CD4-positive, CD25-positive, alpha-beta regulatory T cell (primary cell): ENCODE data around the gene IFI6. TPM values are rescaled to one million over a fixed set of nuclear protein-coding genes. Genes with fewer than 3 reads are reported as not detected.

Experiments
- ATAC-seq, 2 donors: fragments of 150-1000 bp; cut with Tn5 transposase; one replicate each; pipeline ENCODE4 v1.10.0; 2021; ENCODE audit warnings: low read depth in 2 of 2, moderate number of reproducible peaks in 2 of 2, moderate library complexity in 1 of 2
- DNase-seq, 3 donors: peaks; one replicate each; pipeline versions ENCODE4 v3.0.0 to v3.0.0-alpha.2; 2012 to 2022; ENCODE audit warnings: mixed read lengths in 1 of 3
- H3K27ac ChIP-seq: one replicate; pipeline ENCODE4 v1.7.0; 2013; ENCODE audit warnings: mild to moderate bottlenecking, low read length; ENCODE audit not compliant: insufficient read depth, poor library complexity, severe bottlenecking
- H3K27me3 ChIP-seq: one replicate; pipeline ENCODE4 v1.7.0; 2013; ENCODE audit warnings: low read length; ENCODE audit not compliant: control insufficient read depth, insufficient read depth
- H3K36me3 ChIP-seq: one replicate; pipeline ENCODE4 v1.7.0; 2013; ENCODE audit warnings: mild to moderate bottlenecking, low read length, moderate library complexity; ENCODE audit not compliant: control insufficient read depth, insufficient read depth
- H3K4me1 ChIP-seq: 2 replicates; pipeline ENCODE4 v1.7.0; 2013; ENCODE audit warnings: mild to moderate bottlenecking, low read length; ENCODE audit not compliant: insufficient read depth, control insufficient read depth, poor library complexity, severe bottlenecking
- H3K4me3 ChIP-seq: one replicate; pipeline ENCODE4 v1.7.0; 2013; ENCODE audit warnings: low read depth, mild to moderate bottlenecking, low read length, moderate library complexity
- H3K9me3 ChIP-seq, 2 experiments: 1 replicate in 1 of 2; 2 replicates in 1 of 2; pipeline ENCODE4 v1.7.0; 2013; ENCODE audit warnings: low read length in 2 of 2, mild to moderate bottlenecking in 1 of 2, moderate library complexity in 1 of 2; ENCODE audit not compliant: control insufficient read depth in 2 of 2
- H3K27ac Mint-ChIP-seq, 3 donors: one replicate each; pipeline ENCODE4 v1.8.0; 2020 to 2022; ENCODE audit warnings: mild to moderate bottlenecking in 3 of 3, mixed read lengths in 3 of 3, moderate library complexity in 2 of 3
- H3K27me3 Mint-ChIP-seq: one replicate; pipeline ENCODE4 v1.8.0; 2022; ENCODE audit warnings: mild to moderate bottlenecking, mixed read lengths
- H3K36me3 Mint-ChIP-seq: one replicate; pipeline ENCODE4 v1.8.0; 2020; ENCODE audit warnings: mixed read lengths
- H3K4me1 Mint-ChIP-seq, 4 donors: one replicate each; pipeline ENCODE4 v1.8.0; 2020 to 2022; ENCODE audit warnings: mixed read lengths in 4 of 4, mild to moderate bottlenecking in 1 of 4
- H3K4me3 Mint-ChIP-seq, 4 donors: one replicate each; pipeline ENCODE4 v1.8.0; 2020 to 2022; ENCODE audit warnings: mild to moderate bottlenecking in 4 of 4, mixed read lengths in 4 of 4, moderate library complexity in 3 of 4
- H3K9me3 Mint-ChIP-seq, 7 donors: one replicate each; pipeline ENCODE4 v1.8.0; 2020 to 2022; ENCODE audit warnings: mixed read lengths in 7 of 7, mild to moderate bottlenecking in 3 of 7, moderate library complexity in 2 of 7
- polyA plus RNA-seq, 4 donors: library from polyadenylated mRNA; unstranded; fragments of 300-500 nt; fragmentation: Illumina TruSeq; gene quantifications; one replicate each; pipeline ENCODE4 v1.2.3, GENCODE V29; 2021
- total RNA-seq: library from RNA; stranded (reverse); gene quantifications from one replicate; pipeline ENCODE4 v1.2.3, GENCODE V29; 2022

The IFI6 gene
- total and polyA plus RNA-seq, 5 donors from 2014 or later, result 49.7 to 199 (median 169) TPM

DNA sequence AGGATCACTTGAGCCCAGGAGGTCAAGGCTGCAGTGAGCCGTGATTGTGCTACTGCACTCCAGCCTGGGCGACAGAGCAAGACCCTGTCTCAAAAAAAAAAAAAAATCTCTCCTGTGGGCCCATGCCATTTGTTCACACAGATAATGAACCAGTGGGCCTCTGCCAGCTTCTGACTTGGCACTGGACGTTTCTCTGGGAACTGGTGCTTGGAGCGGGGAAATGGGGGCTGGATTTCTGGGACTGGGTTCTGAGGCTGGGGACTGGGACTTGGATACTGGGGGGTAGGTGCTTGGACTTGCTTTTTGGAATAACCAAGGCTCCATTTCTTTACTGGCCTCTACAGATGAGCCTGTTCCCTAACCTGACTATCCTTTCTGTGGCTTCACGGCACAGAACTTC lies 9.7 kb downstream of the IFI6 start:
- H3K9me3 Mint-ChIP-seq, result peaks cover 0 to 2% (median 0%) of the 10 kb centered on the region in 7 donors
- no peak for DNase-seq
- no peaks in the 10 kb centered on the region for H3K27me3 ChIP-seq
- peak overlapping the region; percentile 76 to 91 (median 89) for H3K4me3 Mint-ChIP-seq
- no peak for ATAC-seq
- H3K27ac Mint-ChIP-seq, result peak overlapping the region; percentile 95 to 100 (median 99)
- peaks cover 45% of the 10 kb centered on the region for H3K4me1 ChIP-seq
- H3K27me3 Mint-ChIP-seq, result peaks cover 4% of the 10 kb centered on the region
- H3K4me1 Mint-ChIP-seq, result peaks cover 16 to 58% (median 40%) of the 10 kb centered on the region in 4 donors
- peaks cover 3% of the 10 kb centered on the region for H3K36me3 ChIP-seq
- H3K27ac ChIP-seq, result peak overlapping the region; percentile 88
- peaks cover 12% of the 10 kb centered on the region for H3K36me3 Mint-ChIP-seq
- H3K4me3 ChIP-seq, result peak overlapping the region; percentile 59
- H3K9me3 ChIP-seq, result no peaks in the 10 kb centered on the region

DNA sequence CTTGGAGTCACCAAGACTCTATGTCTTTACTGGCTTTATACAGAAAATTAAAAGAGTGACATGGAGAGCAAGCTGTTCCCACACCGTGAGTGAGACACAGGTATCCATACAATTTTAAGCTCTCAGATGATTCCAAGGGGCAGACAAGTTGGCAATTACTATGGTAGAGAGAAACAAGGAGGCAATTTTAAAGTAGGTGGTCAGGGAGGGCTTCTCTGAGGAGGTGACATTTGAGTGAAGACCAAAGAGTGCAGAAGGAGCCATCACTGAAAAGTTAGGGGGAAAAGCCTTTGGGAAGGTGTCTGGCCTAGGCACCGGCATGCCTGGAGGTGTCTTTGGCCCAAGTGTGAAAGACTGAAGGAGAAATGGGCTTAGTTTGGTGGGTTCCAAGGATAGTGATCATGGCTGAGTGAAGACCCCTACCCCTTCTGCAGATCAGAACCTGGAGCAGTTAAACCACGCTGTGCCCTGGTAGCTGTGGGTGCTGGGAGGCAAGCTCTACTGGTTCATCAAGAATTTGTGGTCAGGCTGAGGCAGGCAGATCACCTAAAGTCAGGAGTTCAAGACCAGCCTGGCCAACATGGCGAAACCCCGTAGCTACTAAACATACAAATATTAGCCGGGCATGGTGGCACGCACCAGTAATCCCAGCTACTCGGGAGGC lies 10.4 kb downstream of the IFI6 start:
- peak overlapping the region; percentile 92 for H3K27ac ChIP-seq
- peaks cover 4% of the 10 kb centered on the region for H3K27me3 Mint-ChIP-seq
- H3K4me3 Mint-ChIP-seq, result peak overlapping the region; percentile 72 to 94 (median 84)
- no peak for DNase-seq
- H3K36me3 ChIP-seq, result peaks cover 3% of the 10 kb centered on the region
- peaks cover 45% of the 10 kb centered on the region for H3K4me1 ChIP-seq
- no peak for ATAC-seq
- peaks cover 0 to 2% (median 0%) of the 10 kb centered on the region in 7 donors for H3K9me3 Mint-ChIP-seq
- no peaks in the 10 kb centered on the region for H3K9me3 ChIP-seq
- H3K36me3 Mint-ChIP-seq, result peaks cover 11% of the 10 kb centered on the region
- H3K27me3 ChIP-seq, result no peaks in the 10 kb centered on the region
- no peak overlapping the region for H3K4me3 ChIP-seq
- H3K4me1 Mint-ChIP-seq, result peaks cover 16 to 58% (median 40%) of the 10 kb centered on the region in 4 donors
- H3K27ac Mint-ChIP-seq, result peak overlapping the region; percentile 87 to 99 (median 95)

GRCh38 chr1:27660300-27660835 lies 11.6 kb downstream of the IFI6 start:
- Histone ChIP-seq H3K4me1 (peaks cover 45% of the 10 kb centered on the region), H3K9me3 (no peaks in the 10 kb centered on the region), H3K36me3 (no peaks in the 10 kb centered on the region), H3K4me3 (peak overlapping the region; percentile 67), H3K27ac (peak overlapping the region; percentile 92), H3K27me3 (no peaks in the 10 kb centered on the region)
- Mint-ChIP-seq H3K27ac (peak overlapping the region; percentile 95 to 99 (median 98)), H3K27me3 (no peaks in the 10 kb centered on the region), H3K4me3 (peak overlapping the region; percentile 72 to 94 (median 90)), H3K9me3 (peaks cover 0 to 2% (median 0%) of the 10 kb centered on the region in 7 donors), H3K36me3 (no peaks in the 10 kb centered on the region), H3K4me1 (peaks cover 16 to 56% (median 40%) of the 10 kb centered on the region in 4 donors)
- no peak for DNase-seq
- no peak for ATAC-seq

GRCh38 chr1:27659497-27660299 lies 12.3 kb downstream of the IFI6 start:
- Histone ChIP-seq H3K27ac (peak overlapping the region; percentile 92), H3K36me3 (no peaks in the 10 kb centered on the region), H3K9me3 (no peaks in the 10 kb centered on the region), H3K27me3 (no peaks in the 10 kb centered on the region), H3K4me1 (peaks cover 45% of the 10 kb centered on the region), H3K4me3 (peak overlapping the region; percentile 67)
- Mint-ChIP-seq H3K4me1 (peaks cover 16 to 55% (median 42%) of the 10 kb centered on the region in 4 donors), H3K4me3 (peak overlapping the region; percentile 72 to 97 (median 91)), H3K27me3 (no peaks in the 10 kb centered on the region), H3K27ac (peak overlapping the region; percentile 95 to 99 (median 98)), H3K9me3 (peaks cover 0 to 2% (median 0%) of the 10 kb centered on the region in 7 donors), H3K36me3 (no peaks in the 10 kb centered on the region)
- peak; percentile 63 to 68 for ATAC-seq
- DNase-seq, result peak; percentile 81 to 92 (median 87)

DNA sequence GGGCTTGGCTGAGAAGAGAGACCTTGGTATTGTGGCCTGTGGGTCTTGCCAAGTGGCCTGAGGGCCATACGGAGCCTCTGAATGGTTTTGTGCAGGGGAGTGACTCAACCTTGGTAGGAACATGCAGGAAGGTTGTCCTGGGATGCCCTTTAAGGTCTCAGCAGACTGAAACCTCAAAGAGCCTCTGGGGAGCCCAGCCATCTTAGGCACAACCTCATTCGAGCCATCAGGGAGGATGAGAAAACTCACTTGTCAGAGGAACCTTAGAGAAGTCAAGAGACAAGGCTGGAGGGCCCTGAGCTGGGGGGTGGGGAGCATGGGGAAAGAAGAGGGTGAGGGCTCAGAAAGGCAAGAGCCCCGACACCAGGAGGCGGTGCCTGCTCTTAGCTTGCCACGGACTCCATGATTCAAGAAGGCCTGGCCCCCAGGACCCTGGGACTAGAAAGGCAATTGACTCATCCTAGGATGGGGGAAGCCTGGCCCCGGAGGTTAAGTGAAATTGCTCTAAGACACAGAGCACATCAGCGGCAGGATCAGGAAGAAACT lies 13.0 kb downstream of the IFI6 start:
- peaks cover 0 to 2% (median 0%) of the 10 kb centered on the region in 7 donors for H3K9me3 Mint-ChIP-seq
- peak overlapping the region; percentile 92 for H3K27ac ChIP-seq
- H3K36me3 ChIP-seq, result no peaks in the 10 kb centered on the region
- peak overlapping the region; percentile 95 to 98 (median 97) for H3K27ac Mint-ChIP-seq
- peak overlapping the region; percentile 62 for H3K4me3 ChIP-seq
- H3K9me3 ChIP-seq, result no peaks in the 10 kb centered on the region
- DNase-seq (peak in 1 of 3 donors; percentile 16), ATAC-seq (no peak)
- H3K4me3 Mint-ChIP-seq, result peak overlapping the region; percentile 72 to 97 (median 90)
- H3K4me1 ChIP-seq, result peaks cover 45% of the 10 kb centered on the region
- H3K27me3 Mint-ChIP-seq, result no peaks in the 10 kb centered on the region
- no peaks in the 10 kb centered on the region for H3K36me3 Mint-ChIP-seq
- no peaks in the 10 kb centered on the region for H3K27me3 ChIP-seq
- H3K4me1 Mint-ChIP-seq, result peaks cover 16 to 54% (median 42%) of the 10 kb centered on the region in 4 donors

- DNase-seq (no peak), ATAC-seq (no peak)
- H3K27ac Mint-ChIP-seq, result peak overlapping the region in 1 of 3 donors; percentile 32
- Histone ChIP-seq H3K9me3 (no peaks in the 10 kb centered on the region), H3K36me3 (no peaks in the 10 kb centered on the region), H3K4me1 (peaks cover 23% of the 10 kb centered on the region), H3K27ac (no peak overlapping the region), H3K4me3 (no peak overlapping the region), H3K27me3 (no peaks in the 10 kb centered on the region)
- H3K9me3 Mint-ChIP-seq, result peaks cover 0 to 2% (median 0%) of the 10 kb centered on the region in 7 donors
- H3K4me1 Mint-ChIP-seq, result peaks cover 7 to 31% (median 24%) of the 10 kb centered on the region in 4 donors
- no peaks in the 10 kb centered on the region for H3K36me3 Mint-ChIP-seq
- no peaks in the 10 kb centered on the region for H3K27me3 Mint-ChIP-seq
- peak overlapping the region in 1 of 4 donors; percentile 53 for H3K4me3 Mint-ChIP-seq
Measured at GRCh38 chr1:27656157-27656893, 15.7 kb downstream of the IFI6 start.
